GM18498 (cell line): ENCODE measurements around the gene PRRG2.

Experiments used
- ATAC-seq: cut with Tn5 transposase; IDR thresholded peaks from one replicate; pipeline ENCODE4 v1.9.1; 2021; ENCODE audit warnings: mild to moderate bottlenecking, moderate library complexity; ENCODE audit not compliant: unreplicated experiment

The PRRG2 gene

GRCh38 chr19:49581007-49581508, at the start of gene PRRG2:
Gene PRRG2 (plus strand): TSS chr19:49581316. CDS start chr19:49583220, 1,904 bp downstream.
- ATAC-seq = no peak

DNA sequence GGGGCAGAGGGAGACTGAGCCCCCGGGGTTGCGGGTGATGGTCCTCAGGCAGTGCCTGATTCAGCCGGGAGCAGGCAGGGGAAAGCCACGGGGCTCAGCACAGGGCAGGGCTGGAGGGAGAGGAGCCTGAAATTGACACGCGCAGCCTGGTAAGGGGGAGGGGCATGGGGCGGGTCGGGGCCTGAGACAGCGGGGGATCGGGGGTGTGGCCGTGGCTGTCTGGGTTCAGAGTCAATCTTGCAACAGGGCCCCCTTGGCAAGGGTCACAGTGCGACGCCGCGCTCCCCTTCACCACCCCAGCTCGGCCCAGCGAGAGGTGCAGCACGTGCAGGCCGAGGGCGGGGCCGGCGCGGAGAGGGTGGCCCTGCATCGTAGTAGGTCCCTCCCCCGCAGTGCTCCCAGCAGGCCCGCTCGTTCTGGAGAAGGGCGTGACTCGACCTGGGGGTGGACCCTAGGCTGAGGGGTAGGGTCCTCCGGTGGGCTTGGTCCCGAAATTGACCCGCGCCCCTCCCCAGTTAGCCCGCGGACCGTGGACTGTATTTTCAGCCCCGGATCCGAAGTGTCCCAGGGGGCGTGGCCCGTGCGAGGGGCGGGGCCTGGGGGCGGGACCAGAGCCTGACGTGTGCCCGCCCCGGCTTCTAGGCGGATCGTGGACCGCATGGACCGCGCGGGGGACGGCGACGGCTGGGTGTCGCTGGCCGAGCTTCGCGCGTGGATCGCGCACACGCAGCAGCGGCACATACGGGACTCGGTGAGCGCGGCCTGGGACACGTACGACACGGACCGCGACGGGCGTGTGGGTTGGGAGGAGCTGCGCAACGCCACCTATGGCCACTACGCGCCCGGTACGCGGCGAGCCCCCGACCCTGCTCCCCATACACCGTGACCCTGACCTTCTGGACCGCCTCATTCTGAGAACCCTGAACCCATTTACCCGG, 47.3 kb upstream of the PRRG2 start:
- ATAC-seq = peak; percentile 80

- ATAC-seq = no peak
Observed at GRCh38 chr19:49534632-49535385, 46.3 kb upstream of the PRRG2 start.

DNA sequence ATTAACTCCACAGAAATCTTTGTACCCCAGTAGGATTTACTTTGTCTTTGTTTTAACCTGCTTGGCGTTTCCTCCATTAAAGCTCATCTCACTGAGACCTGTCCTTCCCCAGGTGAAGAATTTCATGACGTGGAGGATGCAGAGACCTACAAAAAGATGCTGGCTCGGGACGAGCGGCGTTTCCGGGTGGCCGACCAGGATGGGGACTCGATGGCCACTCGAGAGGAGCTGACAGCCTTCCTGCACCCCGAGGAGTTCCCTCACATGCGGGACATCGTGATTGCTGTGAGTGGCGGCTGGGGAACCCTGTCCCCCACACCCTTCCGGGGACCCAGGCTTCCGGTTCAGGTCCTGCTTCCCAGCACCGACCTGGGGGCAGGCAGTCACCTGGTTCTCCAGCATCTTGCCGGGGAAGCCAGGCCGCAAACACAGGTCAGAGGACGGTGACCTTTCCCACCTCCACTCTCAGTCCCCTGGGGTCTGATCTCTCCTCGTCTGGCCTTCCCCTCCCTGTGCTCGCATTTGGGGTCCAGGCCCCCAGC, 44.1 kb upstream of the PRRG2 start:
- ATAC-seq = no peak

DNA sequence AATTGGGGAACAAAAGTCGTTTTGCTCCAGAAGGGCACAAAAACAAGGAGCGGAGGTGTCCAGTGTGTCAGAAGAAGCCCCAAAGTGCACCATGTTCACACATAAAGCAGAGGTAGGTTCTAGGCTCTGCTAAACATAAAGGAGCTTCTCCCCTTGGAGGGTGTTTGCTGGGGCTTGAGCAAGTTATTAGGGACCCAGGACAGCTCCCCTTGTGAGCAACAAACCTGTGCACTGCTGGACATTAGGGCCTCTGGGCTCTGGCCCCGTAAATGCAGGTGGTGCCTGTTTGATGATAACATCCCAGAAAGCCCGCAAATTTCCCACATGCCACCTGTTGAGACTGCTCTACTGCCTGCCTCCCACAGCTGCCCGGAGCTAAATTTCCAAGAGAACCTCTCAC, 42.5 kb upstream of the PRRG2 start:
- ATAC-seq = no peak

- no peak for ATAC-seq
Observed at GRCh38 chr19:49539192-49539952, 41.7 kb upstream of the PRRG2 start.

DNA sequence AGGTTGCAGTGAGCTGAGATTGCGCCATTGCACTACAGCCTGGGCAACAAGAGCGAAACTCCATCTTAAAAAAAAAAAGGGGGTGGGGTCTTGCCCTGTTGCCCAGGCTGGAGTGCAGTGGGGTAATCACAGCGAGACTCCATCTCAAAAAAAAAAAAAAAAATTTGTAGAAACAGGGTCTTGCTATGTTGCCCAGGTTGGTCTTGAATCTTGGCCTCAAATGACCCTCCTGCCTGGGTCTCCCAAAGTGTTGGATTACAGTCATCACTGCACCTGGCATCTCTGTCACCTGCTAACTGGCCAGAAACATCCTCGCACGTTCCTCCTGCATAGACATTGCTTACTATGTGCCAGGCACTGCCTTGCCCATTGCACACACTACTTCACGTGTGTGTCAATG, 39.2 kb upstream of the PRRG2 start:
- no peak for ATAC-seq

- no peak for ATAC-seq
Observed at GRCh38 chr19:49542446-49542845, 38.7 kb upstream of the PRRG2 start.

GRCh38 chr19:49543032-49543431, 38.1 kb upstream of the PRRG2 start:
- ATAC-seq = no peak

DNA sequence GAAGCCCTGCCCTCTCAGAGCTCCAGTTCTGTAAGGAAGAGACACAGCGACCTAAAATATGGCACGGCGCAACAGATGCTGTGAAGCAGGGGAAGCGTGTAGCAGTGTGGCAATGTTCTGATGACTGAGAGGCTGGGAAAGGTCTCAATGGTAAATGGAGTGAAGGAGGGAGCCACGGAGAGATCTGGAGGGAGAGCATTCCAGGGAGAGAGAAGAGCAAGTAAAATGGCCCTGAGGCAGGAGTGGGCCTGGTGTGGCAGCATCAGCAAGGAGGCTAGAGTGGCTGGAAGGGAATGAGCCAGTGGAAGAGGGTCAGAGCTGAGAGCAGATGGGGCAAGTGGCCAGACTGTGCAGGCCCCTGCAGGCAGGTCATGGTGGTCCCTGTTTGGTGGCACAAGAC, 37.0 kb upstream of the PRRG2 start:
- ATAC-seq = no peak

- no peak for ATAC-seq
Observed at GRCh38 chr19:49546825-49547565, 34.1 kb upstream of the PRRG2 start.

- ATAC-seq = no peak
Observed at GRCh38 chr19:49549045-49549444, 32.1 kb upstream of the PRRG2 start.

- no peak for ATAC-seq
Observed at GRCh38 chr19:49551531-49551930, 29.6 kb upstream of the PRRG2 start.

DNA sequence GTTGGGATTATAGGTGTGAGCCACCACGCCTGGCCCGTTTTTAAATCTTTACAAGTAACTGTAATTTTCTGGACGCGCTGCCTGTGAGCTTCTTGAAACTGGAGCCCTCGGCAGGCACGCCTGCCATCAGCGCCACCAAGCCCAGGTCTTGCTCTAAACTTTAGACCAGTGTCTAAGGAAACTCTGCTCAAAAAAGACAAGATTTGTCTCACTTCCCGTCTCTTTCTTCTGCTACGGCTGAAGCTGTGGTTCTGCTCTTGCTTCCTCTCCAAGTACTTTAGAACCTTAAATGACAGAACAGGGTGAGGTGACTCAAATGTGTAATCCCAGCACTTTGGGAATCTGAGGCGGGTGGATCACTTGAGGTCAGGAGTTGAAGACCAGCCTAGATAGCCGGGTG, 28.4 kb upstream of the PRRG2 start:
- no peak for ATAC-seq

- ATAC-seq = no peak
Observed at GRCh38 chr19:49553451-49554271, 27.5 kb upstream of the PRRG2 start.

DNA sequence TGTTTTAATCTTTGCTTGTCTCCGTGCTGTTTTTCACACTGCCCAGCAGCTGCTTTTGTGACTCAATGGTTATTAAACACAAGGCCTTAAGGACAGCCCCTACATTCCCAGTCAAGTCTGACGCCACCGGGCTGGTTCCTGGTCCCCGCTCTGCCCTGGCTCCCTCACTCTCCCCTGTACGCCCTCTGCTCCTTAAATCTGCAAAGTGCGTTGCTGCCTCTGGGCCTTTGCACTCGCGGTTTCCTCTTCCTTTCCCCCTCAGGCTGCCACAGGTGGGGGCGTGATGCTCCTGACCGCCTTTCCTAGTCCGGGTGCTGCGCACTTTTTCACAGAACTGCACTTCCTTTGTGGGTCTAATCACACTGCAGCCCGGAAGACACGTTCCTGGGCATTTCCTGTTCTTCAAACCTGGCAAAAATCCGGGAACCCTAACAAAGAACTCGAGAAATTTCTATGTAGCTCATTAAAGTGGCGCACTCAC, 26.4 kb upstream of the PRRG2 start:
- ATAC-seq = no peak

DNA sequence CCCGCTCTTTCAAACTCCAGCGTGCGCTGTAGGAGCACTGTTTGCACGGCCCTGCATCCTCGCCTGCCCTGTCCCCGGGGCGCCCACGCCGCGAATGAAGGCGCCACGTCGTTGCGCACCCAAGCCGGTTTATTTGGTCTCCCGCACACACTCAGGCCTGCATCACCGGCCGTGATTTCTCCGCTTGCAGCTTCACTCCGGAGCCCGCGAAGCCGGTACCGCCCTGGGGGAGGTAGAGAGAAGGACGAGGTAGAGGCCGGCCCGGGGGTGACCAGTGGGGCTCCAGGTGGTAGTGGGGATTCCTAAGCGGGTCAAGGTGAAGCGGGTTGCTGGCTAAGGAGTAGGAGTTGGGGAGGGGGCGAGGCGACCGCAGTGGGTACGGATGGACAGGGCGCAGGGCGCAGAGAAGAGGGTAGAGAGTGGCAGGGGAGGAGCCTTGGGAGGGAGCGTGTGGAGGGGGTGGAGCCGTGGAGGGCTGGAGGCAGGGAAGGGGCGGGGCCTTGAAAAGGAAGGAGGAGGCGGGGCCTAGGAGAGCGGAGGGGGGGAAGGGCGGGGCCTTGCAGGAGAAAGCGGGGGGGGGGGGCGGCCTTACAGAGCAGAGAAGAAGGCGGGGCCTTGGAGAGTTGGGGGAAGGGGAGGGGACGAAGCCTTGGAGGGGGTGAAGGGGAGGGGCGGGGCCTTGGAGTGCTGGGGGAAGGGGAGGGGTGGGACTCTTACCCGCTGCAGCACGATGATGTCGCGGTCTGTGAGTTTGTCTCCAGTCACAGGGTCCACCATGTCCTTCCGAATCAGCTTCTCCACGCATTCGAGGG, 25.3 kb upstream of the PRRG2 start:
- ATAC-seq = no peak
